Gastrocnemius medialis (tissue), 4 donors: ENCODE results near the gene PCSK4.

Source experiments
- POLR2A ChIP-seq, 2 donors: fragments of 450-650 bp; IDR thresholded peaks; one replicate each; pipeline ENCODE4 v1.6.1; 2017; ENCODE audit warnings: antibody characterized with exemption in 2 of 2, mild to moderate bottlenecking in 2 of 2, moderate library complexity in 2 of 2
- TF ChIP-seq, protein P1 (sequence below), 5 experiments: fragments of 450-650 bp in 3 of 5; fragments of 200-600 bp in 2 of 5; sonication (generic) in 2 of 5; IDR thresholded peaks in 4 of 5; conservative IDR thresholded peaks in 1 of 5; 1 replicate in 4 of 5; 2 replicates in 1 of 5; pipeline ENCODE4 v1.5.1; 2016 to 2019; ENCODE audit warnings: antibody characterized with exemption in 5 of 5, mild to moderate bottlenecking in 3 of 5, moderate library complexity in 3 of 5

GRCh38 chr19:1497578-1498235, 7.6 kb upstream of the PCSK4 start:
- TF ChIP-seq, protein P1, sequence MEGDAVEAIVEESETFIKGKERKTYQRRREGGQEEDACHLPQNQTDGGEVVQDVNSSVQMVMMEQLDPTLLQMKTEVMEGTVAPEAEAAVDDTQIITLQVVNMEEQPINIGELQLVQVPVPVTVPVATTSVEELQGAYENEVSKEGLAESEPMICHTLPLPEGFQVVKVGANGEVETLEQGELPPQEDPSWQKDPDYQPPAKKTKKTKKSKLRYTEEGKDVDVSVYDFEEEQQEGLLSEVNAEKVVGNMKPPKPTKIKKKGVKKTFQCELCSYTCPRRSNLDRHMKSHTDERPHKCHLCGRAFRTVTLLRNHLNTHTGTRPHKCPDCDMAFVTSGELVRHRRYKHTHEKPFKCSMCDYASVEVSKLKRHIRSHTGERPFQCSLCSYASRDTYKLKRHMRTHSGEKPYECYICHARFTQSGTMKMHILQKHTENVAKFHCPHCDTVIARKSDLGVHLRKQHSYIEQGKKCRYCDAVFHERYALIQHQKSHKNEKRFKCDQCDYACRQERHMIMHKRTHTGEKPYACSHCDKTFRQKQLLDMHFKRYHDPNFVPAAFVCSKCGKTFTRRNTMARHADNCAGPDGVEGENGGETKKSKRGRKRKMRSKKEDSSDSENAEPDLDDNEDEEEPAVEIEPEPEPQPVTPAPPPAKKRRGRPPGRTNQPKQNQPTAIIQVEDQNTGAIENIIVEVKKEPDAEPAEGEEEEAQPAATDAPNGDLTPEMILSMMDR (IDR thresholded peaks at IDR 0.05 in 4 of 5, conservative IDR thresholded peaks at IDR 0.05 in 1 of 5) = no peak
- TF ChIP-seq POLR2A (IDR thresholded peaks at IDR 0.05) = no peak
